ENCODE data around the gene NSG2. TPM values are rescaled to one million over a fixed set of nuclear protein-coding genes. Genes with fewer than 3 reads are reported as not detected.
A peak's percentile ranks its signal among the peaks of the same experiment; 100 is the strongest.
"Not testable (repeated sequence)": the region's sequence is repeated elsewhere in the genome, so short reads cannot be mapped to it uniquely, and the experiment has no call there.

Gene NSG2
- total RNA-seq, 1 donor from 2014 or later: not detected

GRCh38 chr5:174146556-174146955 is 101.0 kb downstream of the NSG2 start:
- DNase-seq (ENCODE audit: low spot score in 2 of 2): peak in 1 of 2 donors; percentile 33
- Histone ChIP-seq H3K9me3 (no peaks in the 10 kb centered on the region), H3K4me3 (no peak overlapping the region), H3K36me3 (no peaks in the 10 kb centered on the region), H3K27me3 (no peaks in the 10 kb centered on the region), H3K4me1 (no peaks in the 10 kb centered on the region), H3K27ac (no peak overlapping the region)
- TF ChIP-seq, protein P1, sequence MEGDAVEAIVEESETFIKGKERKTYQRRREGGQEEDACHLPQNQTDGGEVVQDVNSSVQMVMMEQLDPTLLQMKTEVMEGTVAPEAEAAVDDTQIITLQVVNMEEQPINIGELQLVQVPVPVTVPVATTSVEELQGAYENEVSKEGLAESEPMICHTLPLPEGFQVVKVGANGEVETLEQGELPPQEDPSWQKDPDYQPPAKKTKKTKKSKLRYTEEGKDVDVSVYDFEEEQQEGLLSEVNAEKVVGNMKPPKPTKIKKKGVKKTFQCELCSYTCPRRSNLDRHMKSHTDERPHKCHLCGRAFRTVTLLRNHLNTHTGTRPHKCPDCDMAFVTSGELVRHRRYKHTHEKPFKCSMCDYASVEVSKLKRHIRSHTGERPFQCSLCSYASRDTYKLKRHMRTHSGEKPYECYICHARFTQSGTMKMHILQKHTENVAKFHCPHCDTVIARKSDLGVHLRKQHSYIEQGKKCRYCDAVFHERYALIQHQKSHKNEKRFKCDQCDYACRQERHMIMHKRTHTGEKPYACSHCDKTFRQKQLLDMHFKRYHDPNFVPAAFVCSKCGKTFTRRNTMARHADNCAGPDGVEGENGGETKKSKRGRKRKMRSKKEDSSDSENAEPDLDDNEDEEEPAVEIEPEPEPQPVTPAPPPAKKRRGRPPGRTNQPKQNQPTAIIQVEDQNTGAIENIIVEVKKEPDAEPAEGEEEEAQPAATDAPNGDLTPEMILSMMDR (IDR thresholded peaks at IDR 0.05): no peak
- intact Hi-C loops (cut with DNase I): no loop called here

- H3K9me3 ChIP-seq; H3K4me1 ChIP-seq; H3K36me3 ChIP-seq; DNase-seq (ENCODE audit: low spot score in 2 of 2); intact Hi-C loops (cut with DNase I); H3K27me3 ChIP-seq; H3K27ac ChIP-seq; H3K4me3 ChIP-seq: not testable (repeated sequence)
Measured at GRCh38 chr5:174147012-174147411, 101.5 kb downstream of the NSG2 start.

DNA sequence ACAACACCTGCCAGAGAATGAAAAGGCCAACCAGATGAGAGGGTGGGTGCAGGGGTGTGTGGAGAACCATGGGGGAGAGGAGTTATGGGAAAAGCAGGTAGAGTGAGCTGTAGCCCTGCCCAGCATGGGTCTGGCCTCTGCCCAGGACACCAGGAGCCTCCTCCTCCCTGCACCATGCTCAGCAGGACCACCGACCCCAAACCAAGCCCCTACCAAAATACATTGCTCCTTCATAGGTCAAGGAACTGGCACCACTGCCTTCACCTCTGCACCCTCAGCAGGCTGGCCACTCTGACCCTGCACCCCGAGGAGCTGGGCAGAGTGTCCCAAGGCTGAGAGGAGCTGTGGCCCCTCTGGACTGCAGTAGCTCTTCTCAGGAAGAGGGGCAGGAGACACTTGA is 102.0 kb downstream of the NSG2 start:
- no peaks in the 10 kb centered on the region for H3K27me3 ChIP-seq
- no peaks in the 10 kb centered on the region for H3K36me3 ChIP-seq
- H3K9me3 ChIP-seq: no peaks in the 10 kb centered on the region
- H3K4me1 ChIP-seq: no peaks in the 10 kb centered on the region
- H3K4me3 ChIP-seq: no peak overlapping the region
- H3K27ac ChIP-seq: no peak overlapping the region
- intact Hi-C loops (cut with DNase I): no loop called here
- peak in 1 of 2 donors; percentile 30 for DNase-seq (ENCODE audit: low spot score in 2 of 2)
- TF ChIP-seq, protein P1 (IDR thresholded peaks at IDR 0.05): no peak

DNA sequence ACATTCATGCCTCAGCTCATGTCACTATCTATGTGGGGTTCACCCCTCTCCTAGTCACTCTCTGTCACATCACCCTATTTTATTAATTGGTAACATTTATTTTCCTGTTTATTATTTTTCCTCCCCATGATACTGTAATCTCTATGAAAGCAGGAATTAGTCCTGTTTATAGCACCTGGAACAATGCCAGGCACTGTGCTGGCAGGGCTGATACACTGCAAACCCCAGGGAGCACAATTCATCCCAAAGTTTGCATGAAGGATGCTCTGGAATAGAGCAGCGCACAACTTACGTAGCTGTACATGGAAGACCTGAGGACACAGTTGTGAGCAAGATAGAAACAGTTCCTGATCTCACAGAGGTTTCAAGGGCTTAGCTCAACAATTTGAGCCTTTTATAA is 103.2 kb downstream of the NSG2 start:
- H3K4me1 ChIP-seq: no peaks in the 10 kb centered on the region
- DNase-seq (ENCODE audit: low spot score in 2 of 2): peak in 1 of 2 donors; percentile 30
- no peaks in the 10 kb centered on the region for H3K36me3 ChIP-seq
- no peaks in the 10 kb centered on the region for H3K9me3 ChIP-seq
- H3K4me3 ChIP-seq: no peak overlapping the region
- intact Hi-C loops (cut with DNase I): no loop called here
- no peaks in the 10 kb centered on the region for H3K27me3 ChIP-seq
- TF ChIP-seq, protein P1 (IDR thresholded peaks at IDR 0.05): no peak
- no peak overlapping the region for H3K27ac ChIP-seq

- no peak overlapping the region for H3K27ac ChIP-seq
- no peaks in the 10 kb centered on the region for H3K9me3 ChIP-seq
- H3K4me1 ChIP-seq: no peaks in the 10 kb centered on the region
- DNase-seq (ENCODE audit: low spot score in 2 of 2): peak in 1 of 2 donors; percentile 3
- intact Hi-C loops (cut with DNase I): no loop called here
- no peaks in the 10 kb centered on the region for H3K36me3 ChIP-seq
- H3K27me3 ChIP-seq: no peaks in the 10 kb centered on the region
- TF ChIP-seq, protein P1 (IDR thresholded peaks at IDR 0.05): no peak
- no peak overlapping the region for H3K4me3 ChIP-seq
Measured at GRCh38 chr5:174149426-174149825, 103.9 kb downstream of the NSG2 start.

DNA sequence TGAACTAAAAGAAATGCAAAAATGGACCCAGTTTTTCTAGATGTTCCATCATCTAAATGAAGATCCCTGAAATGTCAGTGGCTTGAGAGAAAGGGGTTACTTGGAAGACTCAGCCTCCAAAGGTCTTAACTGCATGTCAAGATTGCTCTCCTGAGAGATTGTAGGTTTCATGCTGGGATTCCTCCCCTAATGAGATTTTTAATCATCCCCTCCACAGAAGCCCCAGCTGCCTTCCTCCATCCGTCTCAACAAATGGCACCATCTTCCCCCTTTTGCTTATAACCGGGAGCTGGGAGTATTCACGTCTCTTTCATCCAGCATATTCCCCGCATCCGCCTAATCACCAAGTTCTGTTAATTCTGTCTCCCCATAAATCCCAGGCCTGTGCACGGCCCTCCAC is 104.5 kb downstream of the NSG2 start:
- Histone ChIP-seq H3K4me1 (no peaks in the 10 kb centered on the region), H3K9me3 (no peaks in the 10 kb centered on the region), H3K27me3 (no peaks in the 10 kb centered on the region), H3K27ac (no peak overlapping the region), H3K4me3 (no peak overlapping the region), H3K36me3 (no peaks in the 10 kb centered on the region)
- intact Hi-C loops (cut with DNase I): no loop called here
- TF ChIP-seq, protein P1 (IDR thresholded peaks at IDR 0.05): no peak
- DNase-seq (ENCODE audit: low spot score in 2 of 2): no peak
